Cardiac muscle cell (in vitro differentiated cells and primary cell): ENCODE data around the gene PIGX. TPM values are rescaled to one million over a fixed set of nuclear protein-coding genes. Genes with fewer than 3 reads are reported as not detected.

ENCODE experiments used
- DNase-seq, 2 donors: peaks; one replicate each; pipeline versions ENCODE4 v3.0.0 to v3.0.0-alpha.2; 2010 to 2017; ENCODE audit warnings: low read depth in 1 of 2, low spot score in 1 of 2
- H3K27ac ChIP-seq: fragments of 200-600 bp; sonication (generic); 2 replicates; pipeline ENCODE4 v1.5.1; 2016
- H3K27me3 ChIP-seq: fragments of 200-600 bp; sonication (generic); 2 replicates; pipeline ENCODE4 v1.6.0; 2016; ENCODE audit warnings: control low read depth
- H3K36me3 ChIP-seq: fragments of 200-600 bp; sonication (generic); 2 replicates; pipeline ENCODE4 v1.5.1; 2016; ENCODE audit warnings: control low read depth
- H3K4me1 ChIP-seq: fragments of 200-600 bp; sonication (generic); 2 replicates; pipeline ENCODE4 v1.8.1; 2017; ENCODE audit warnings: low read depth, mild to moderate bottlenecking, mixed run types
- H3K4me3 ChIP-seq: fragments of 200-600 bp; sonication (generic); 2 replicates; pipeline ENCODE4 v1.5.1; 2016; ENCODE audit warnings: mild to moderate bottlenecking
- H3K9me3 ChIP-seq: fragments of 200-600 bp; sonication (generic); 2 replicates; pipeline ENCODE4 v1.5.1; 2017; ENCODE audit warnings: low read depth, mild to moderate bottlenecking, control low read depth
- polyA plus RNA-seq: library from polyadenylated mRNA; unstranded; fragments of >200 nt; fragmentation: Nextera tagmentation; extraction: Ambion mirVana; gene quantifications from 2 replicates; pipeline ENCODE4 v1.2.1, GENCODE V29; 2016
- total RNA-seq: library from RNA; depleted of rRNA; stranded (reverse); fragments of >200 nt; gene quantifications from 2 replicates; pipeline ENCODE4 v1.2.3, GENCODE V29; 2016
- TF ChIP-seq, protein P1 (sequence below): IDR thresholded peaks from 2 replicates; pipeline ENCODE4 v1.5.1; 2012; ENCODE audit warnings: low read depth, mild to moderate bottlenecking, low read length

The PIGX gene
- total and polyA plus RNA-seq, 2 experiments from 2014 or later, result 21.7 to 61.2 TPM

DNA sequence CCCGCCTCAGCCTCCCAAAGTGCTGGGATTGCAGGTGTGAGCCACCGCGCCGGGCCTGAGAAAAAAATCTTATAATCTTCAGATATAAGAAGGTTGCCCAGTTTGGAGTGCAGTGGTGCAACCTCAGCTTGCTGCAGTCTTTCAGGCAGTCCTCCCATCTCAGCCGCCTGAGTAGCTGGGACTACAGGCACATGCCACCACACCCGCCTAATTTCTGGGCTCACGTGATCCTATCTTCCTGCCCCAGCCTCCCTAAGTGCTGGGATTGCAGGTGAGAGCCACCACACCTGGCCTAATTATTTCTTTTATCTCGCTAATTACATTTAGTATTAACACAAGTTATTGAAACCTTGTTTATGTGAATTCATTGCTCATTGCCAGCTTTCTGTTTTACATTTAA, 41.0 kb downstream of the PIGX start:
- no peak overlapping the region for H3K27ac ChIP-seq
- DNase-seq, result no peak

DNA sequence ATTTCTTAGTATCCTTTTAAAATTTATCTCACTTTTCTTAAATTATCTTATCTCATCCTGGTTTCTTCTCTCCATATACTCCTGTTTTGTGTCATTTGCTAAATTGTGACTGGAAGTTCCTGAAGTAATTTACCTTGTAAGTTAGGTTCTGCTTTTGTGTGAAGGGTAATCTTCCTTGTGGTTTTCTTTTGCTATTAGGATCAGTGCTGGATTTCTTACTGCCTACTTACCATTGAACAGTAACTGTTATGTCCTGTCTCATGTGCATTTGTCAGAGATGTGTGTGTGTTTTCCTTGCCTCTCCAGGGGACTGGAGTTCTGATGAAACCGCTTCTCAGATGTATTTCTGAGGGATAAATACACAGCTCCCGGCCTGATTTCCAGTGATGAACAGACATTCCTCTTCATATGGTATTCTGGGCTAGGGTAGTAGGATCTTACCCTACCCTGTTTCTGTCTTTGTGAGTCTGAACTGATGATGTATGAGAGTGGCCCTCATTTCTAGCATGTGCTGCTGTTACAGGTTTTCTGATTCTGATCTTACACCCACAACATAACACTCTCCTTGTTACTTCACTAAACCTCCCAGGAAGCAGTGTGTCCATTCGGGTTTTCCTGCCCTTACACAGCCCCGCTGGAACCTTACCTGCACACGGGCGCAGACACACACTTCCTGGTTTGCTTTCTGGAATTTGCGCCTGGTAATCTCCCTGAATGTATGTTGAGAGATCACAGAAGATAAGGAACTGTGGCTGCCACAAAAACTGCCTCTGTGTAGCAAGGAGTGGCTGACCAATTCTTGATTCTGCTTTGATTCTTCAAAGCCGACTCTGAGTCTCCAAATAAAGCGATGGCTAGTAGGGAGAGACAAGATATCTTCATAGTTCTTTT, 42.2 kb downstream of the PIGX start:
- H3K4me3 ChIP-seq, result no peak overlapping the region
- DNase-seq, result peak in 1 of 2 donors; percentile 14
- H3K27ac ChIP-seq, result peak overlapping the region; percentile 34
- H3K36me3 ChIP-seq, result peaks cover 4% of the 10 kb centered on the region
- H3K27me3 ChIP-seq, result no peaks in the 10 kb centered on the region
- no peaks in the 10 kb centered on the region for H3K9me3 ChIP-seq
- no peaks in the 10 kb centered on the region for H3K4me1 ChIP-seq
- TF ChIP-seq, protein P1, sequence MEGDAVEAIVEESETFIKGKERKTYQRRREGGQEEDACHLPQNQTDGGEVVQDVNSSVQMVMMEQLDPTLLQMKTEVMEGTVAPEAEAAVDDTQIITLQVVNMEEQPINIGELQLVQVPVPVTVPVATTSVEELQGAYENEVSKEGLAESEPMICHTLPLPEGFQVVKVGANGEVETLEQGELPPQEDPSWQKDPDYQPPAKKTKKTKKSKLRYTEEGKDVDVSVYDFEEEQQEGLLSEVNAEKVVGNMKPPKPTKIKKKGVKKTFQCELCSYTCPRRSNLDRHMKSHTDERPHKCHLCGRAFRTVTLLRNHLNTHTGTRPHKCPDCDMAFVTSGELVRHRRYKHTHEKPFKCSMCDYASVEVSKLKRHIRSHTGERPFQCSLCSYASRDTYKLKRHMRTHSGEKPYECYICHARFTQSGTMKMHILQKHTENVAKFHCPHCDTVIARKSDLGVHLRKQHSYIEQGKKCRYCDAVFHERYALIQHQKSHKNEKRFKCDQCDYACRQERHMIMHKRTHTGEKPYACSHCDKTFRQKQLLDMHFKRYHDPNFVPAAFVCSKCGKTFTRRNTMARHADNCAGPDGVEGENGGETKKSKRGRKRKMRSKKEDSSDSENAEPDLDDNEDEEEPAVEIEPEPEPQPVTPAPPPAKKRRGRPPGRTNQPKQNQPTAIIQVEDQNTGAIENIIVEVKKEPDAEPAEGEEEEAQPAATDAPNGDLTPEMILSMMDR, result no peak

More for the DNA sequence above, 41.0 kb downstream of the PIGX start:
- H3K9me3 ChIP-seq, result no peaks in the 10 kb centered on the region
- H3K4me1 ChIP-seq, result no peaks in the 10 kb centered on the region
- H3K36me3 ChIP-seq, result peaks cover 4% of the 10 kb centered on the region
- no peak overlapping the region for H3K4me3 ChIP-seq
- TF ChIP-seq, protein P1, result no peak
- H3K27me3 ChIP-seq, result no peaks in the 10 kb centered on the region

DNA sequence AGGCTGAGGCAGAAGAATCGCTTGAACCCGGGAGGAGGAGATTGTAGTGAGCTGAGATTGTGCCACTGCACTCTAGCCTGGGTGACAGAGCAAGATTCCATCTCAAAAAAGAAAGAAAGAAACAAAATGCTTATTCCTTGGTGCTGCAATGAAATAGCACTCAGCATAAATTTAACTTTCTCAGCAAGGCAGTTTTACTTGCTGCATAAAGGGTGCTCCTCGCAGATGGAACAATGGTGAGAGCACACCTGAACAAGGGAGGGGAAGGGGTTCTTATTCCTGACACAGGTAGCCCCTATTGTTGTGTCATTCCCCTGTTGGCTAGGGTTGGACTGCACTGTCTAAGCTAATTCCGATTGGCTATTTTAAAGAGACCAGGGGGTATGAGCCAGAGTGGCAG, 44.6 kb downstream of the PIGX start:
- Histone ChIP-seq H3K27me3 (no peaks in the 10 kb centered on the region), H3K27ac (no peak overlapping the region), H3K4me3 (no peak overlapping the region), H3K9me3 (no peaks in the 10 kb centered on the region), H3K4me1 (no peaks in the 10 kb centered on the region), H3K36me3 (no peaks in the 10 kb centered on the region)
- no peak for DNase-seq
- TF ChIP-seq, protein P1, result no peak

DNA sequence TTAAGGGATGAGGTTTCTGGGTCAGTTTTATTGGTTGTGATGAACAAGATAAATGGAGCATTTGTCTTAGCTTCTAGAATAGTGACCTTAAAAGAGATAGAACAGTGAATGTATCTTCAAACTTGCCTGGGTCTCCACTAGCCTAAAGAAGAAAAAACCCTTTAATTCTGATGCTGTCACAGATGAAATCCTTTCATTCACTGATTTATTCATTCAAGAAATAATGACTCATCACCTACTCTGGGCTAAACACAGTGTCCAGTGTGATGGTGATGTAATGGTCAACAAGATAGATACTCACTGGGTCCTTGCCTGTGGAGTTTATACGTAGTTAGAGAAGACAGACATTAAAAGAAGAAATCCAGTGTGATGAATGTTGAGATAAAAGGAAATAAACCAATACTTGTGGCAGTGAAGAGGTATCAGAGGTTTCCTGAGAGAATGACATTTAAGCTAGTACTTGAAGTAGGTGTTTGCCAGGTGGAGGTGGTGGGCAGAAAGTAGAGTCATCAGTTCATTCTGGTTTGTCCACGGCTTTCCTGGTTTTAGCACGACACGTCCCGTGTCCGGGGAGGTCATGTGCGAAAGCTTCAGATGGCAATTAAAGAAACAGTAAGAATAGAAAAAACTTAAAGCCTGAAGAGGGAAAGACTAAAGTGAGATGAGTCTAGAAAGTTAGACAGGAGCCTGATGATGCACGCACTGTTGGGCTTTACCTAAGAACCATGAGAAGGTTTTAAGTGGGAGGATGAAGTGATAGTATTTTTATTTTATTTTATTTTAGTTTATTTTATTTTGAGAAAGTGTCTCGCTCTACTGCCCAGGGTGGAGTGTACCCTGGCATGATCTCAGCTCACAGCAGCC, 45.9 kb downstream of the PIGX start:
- peak in 1 of 2 donors; percentile 71 for DNase-seq
- TF ChIP-seq, protein P1, result no peak
- Histone ChIP-seq H3K4me1 (no peaks in the 10 kb centered on the region), H3K36me3 (no peaks in the 10 kb centered on the region), H3K9me3 (no peaks in the 10 kb centered on the region), H3K27me3 (no peaks in the 10 kb centered on the region), H3K4me3 (no peak overlapping the region), H3K27ac (no peak overlapping the region)

DNA sequence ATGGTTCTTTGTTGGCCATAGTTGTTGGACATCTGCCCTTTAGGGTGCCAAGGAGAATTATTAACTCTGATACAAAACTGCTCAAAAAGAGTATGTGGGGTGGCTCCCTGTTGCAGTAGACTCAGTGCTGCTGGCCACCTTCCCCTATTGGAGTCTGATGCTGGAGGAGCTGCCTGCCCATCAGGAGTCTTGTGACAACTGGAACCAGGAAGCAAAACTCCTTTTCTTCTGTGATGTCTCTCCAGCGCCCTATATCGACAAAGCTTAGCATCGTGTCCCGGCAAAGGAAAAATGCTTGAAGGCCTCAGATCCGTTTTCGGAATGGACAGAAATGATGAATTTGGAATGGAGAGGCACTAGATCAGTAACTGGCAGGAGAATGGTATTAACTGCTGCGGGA, 51.0 kb downstream of the PIGX start:
- H3K27me3 ChIP-seq, result no peaks in the 10 kb centered on the region
- H3K9me3 ChIP-seq, result no peaks in the 10 kb centered on the region
- no peaks in the 10 kb centered on the region for H3K36me3 ChIP-seq
- H3K27ac ChIP-seq, result no peak overlapping the region
- no peak for DNase-seq
- no peak overlapping the region for H3K4me3 ChIP-seq
- TF ChIP-seq, protein P1, result no peak
- no peaks in the 10 kb centered on the region for H3K4me1 ChIP-seq
